HepG2 (cell line): ENCODE data around the gene PTGES3. TPM values are rescaled to one million over a fixed set of nuclear protein-coding genes. Genes with fewer than 3 reads are reported as not detected.

ENCODE experiments used
- AGO2 ChIP-seq: fragments of 200-400 bp; formaldehyde crosslinking; optimal IDR thresholded peaks from 2 replicates; pipeline ENCODE3; 2017; ENCODE audit warnings: mild to moderate bottlenecking, low read depth, low read length, moderate library complexity
- E2F2 ChIP-seq: sonication (generic); formaldehyde crosslinking; IDR thresholded peaks from 2 replicates; pipeline ENCODE4 v1.4.0; 2020; ENCODE audit warnings: missing genetic modification reagents, borderline replicate concordance
- FLYWCH1 ChIP-seq: sonication (generic); formaldehyde crosslinking; IDR thresholded peaks from 2 replicates; pipeline ENCODE4 v1.8.1; 2023; ENCODE audit warnings: mild to moderate bottlenecking, missing genetic modification reagents
- MAFG ChIP-seq: sonication (generic); formaldehyde crosslinking; IDR thresholded peaks from 2 replicates; pipeline ENCODE4 v1.5.1; 2020; ENCODE audit warnings: mild to moderate bottlenecking, missing genetic modification reagents
- USF2 ChIP-seq, 2 experiments: sonication (generic) in 1 of 2; formaldehyde crosslinking in 1 of 2; IDR thresholded peaks; 2 replicates each; pipeline versions ENCODE4 v1.5.1 to v1.6.1; 2011 to 2020; ENCODE audit warnings: borderline replicate concordance in 1 of 2, low read depth in 1 of 2, low read length in 1 of 2, mild to moderate bottlenecking in 1 of 2, missing genetic modification reagents in 1 of 2, moderate library complexity in 1 of 2
- ZNF18 ChIP-seq: sonication (generic); formaldehyde crosslinking; IDR thresholded peaks from 2 replicates; pipeline ENCODE4 v1.8.0; 2022; ENCODE audit warnings: mild to moderate bottlenecking, missing genetic modification reagents; ENCODE audit not compliant: insufficient replicate concordance
- ZNF256 ChIP-seq: sonication (generic); formaldehyde crosslinking; conservative IDR thresholded peaks from 2 replicates; pipeline ENCODE4 v1.4.0; 2020; ENCODE audit warnings: missing genetic modification reagents
- ZNF280B ChIP-seq: sonication (generic); formaldehyde crosslinking; IDR thresholded peaks from 2 replicates; pipeline ENCODE4 v1.5.0; 2020; ENCODE audit warnings: missing genetic modification reagents, mild to moderate bottlenecking, borderline replicate concordance
- ZNF333 ChIP-seq: sonication (generic); formaldehyde crosslinking; IDR thresholded peaks from 2 replicates; pipeline ENCODE4 v1.4.0; 2020; ENCODE audit warnings: mild to moderate bottlenecking, missing genetic modification reagents, borderline replicate concordance
- ZNF646 ChIP-seq: sonication (generic); formaldehyde crosslinking; IDR thresholded peaks from 2 replicates; pipeline ENCODE4 v1.9.0; 2021; ENCODE audit warnings: mild to moderate bottlenecking, missing genetic modification reagents
- ZUFSP ChIP-seq: sonication (generic); formaldehyde crosslinking; IDR thresholded peaks from 2 replicates; pipeline ENCODE4 v1.9.0; 2021; ENCODE audit warnings: missing genetic modification reagents, mild to moderate bottlenecking, borderline replicate concordance
- polyA plus RNA-seq, 8 experiments: library from polyadenylated mRNA; depleted of rRNA in 3 of 8; stranded (reverse) in 7 of 8; unstranded in 1 of 8; fragments of >200 nt; fragmentation: Illumina TruSeq in 4 of 8; extraction: Trizol in 4 of 8; gene quantifications; 2 replicates each; pipeline versions ENCODE4 v1.2.1 to v1.2.3, GENCODE V29; 2011 to 2016; ENCODE audit warnings: low read depth in 4 of 8, missing spikeins in 1 of 8, mixed read lengths in 1 of 8; ENCODE audit not compliant: insufficient read depth in 1 of 8
- total RNA-seq, 5 experiments: library from RNA; depleted of rRNA; stranded (reverse); fragments of >200 nt; fragmentation: Illumina TruSeq; extraction: Trizol; gene quantifications; 2 replicates each; pipeline ENCODE4 v1.2.3, GENCODE V29; 2016; ENCODE audit warnings: low read depth in 1 of 5

PTGES3 gene
- total and polyA plus RNA-seq, 2 of the 13 experiments (the other 11 are each of a cell fraction or from before 2014, with no cell fraction given) = 54.4 to 159 TPM

- TF ChIP-seq USF2 (IDR thresholded peaks at IDR 0.05; ENCODE audit: low read depth, low read length) (no peak), USF2 (CRISPR knock-in tag; IDR thresholded peaks at IDR 0.05; ENCODE audit: borderline replicate concordance) (no peak), ZNF280B (CRISPR knock-in tag) (no peak), ZNF333 (CRISPR knock-in tag) (no peak), ZUFSP (no peak), ZNF646 (no peak), E2F2 (no peak), MAFG (CRISPR knock-in tag) (no peak), ZNF18 (CRISPR knock-in tag) (no peak), FLYWCH1 (CRISPR knock-in tag) (no peak), ZNF256 (CRISPR knock-in tag) (no peak), AGO2 (peak; percentile 27)
Measured at GRCh38 chr12:56636675-56637540, 51.2 kb downstream of the PTGES3 start (continued).
